Measurements from ENCODE around the gene ARMS2.

GRCh38 chr10:122473116-122473515, 18.7 kb downstream of the ARMS2 start:
- TF ChIP-seq POLR2A (IDR thresholded peaks at IDR 0.05) (no peak), CTCF (IDR thresholded peaks at IDR 0.05) (no peak)

Measured in right lobe of liver (tissue), 4 donors.